Measurements from ENCODE around the gene WWP2. TPM values are rescaled to one million over a fixed set of nuclear protein-coding genes. Genes with fewer than 3 reads are reported as not detected.

Gene WWP2
- total and polyA plus RNA-seq, 2 donors (not counting 3 experiments of a cell fraction or from before 2014, with no cell fraction given): 17.9 to 44.9 TPM

GRCh38 chr16:69744363-69745231 lies 17.5 kb upstream of the WWP2 start:
- Histone ChIP-seq H3K9me3 (replicated peaks; ENCODE audit: control insufficient read depth, insufficient read depth, low read length) (no peaks in the 10 kb centered on the region), H3K79me2 (ENCODE audit: control insufficient read depth, insufficient read depth, low read length) (peaks cover 10% of the 10 kb centered on the region), H3K36me3 (ENCODE audit: control insufficient read depth in 2 of 2, extremely low read depth in 1 of 2, insufficient read depth in 2 of 2, low read length in 2 of 2) (peaks cover 29 to 38% of the 10 kb centered on the region in 2 experiments), H3K9ac (replicated peaks; ENCODE audit: extremely low read depth, insufficient read depth, low read length) (no peak overlapping the region), H3K4me3 (replicated peaks in 1 of 3; ENCODE audit: insufficient read depth in 1 of 3, low read depth in 1 of 3, low read length in 3 of 3) (no peak overlapping the region), H2AFZ (ENCODE audit: low read depth, low read length) (no peak overlapping the region), H3K9me1 (replicated peaks; ENCODE audit: control insufficient read depth, extremely low read depth, insufficient read depth, low read length) (no peaks in the 10 kb centered on the region), H4K20me1 (replicated peaks; ENCODE audit: control insufficient read depth, extremely low read depth, insufficient read depth, low read length) (no peaks in the 10 kb centered on the region), H3K27me3 (ENCODE audit: control insufficient read depth in 2 of 2, insufficient read depth in 2 of 2, low read length in 2 of 2) (no peaks in the 10 kb centered on the region), H3K4me1 (ENCODE audit: control insufficient read depth, extremely low read depth, insufficient read depth, low read length) (peaks cover 7% of the 10 kb centered on the region), H3K27ac (ENCODE audit: insufficient read depth, low read depth, low read length) (no peak overlapping the region), H3K4me2 (ENCODE audit: insufficient read depth, low read length) (no peak overlapping the region)
- no peak for TF ChIP-seq POLR2A (IDR thresholded peaks at IDR 0.05; ENCODE audit: low read depth, low read length)
- TF ChIP-seq EZH2 (IDR thresholded peaks at IDR 0.05; ENCODE audit: borderline replicate concordance, low read depth, low read length, severe bottlenecking): no peak
- TF ChIP-seq MYC (IDR thresholded peaks at IDR 0.05; ENCODE audit: low read depth, low read length): no peak
- TF ChIP-seq CTCF (IDR thresholded peaks at IDR 0.05; ENCODE audit: extremely low read depth in 1 of 2, insufficient read depth in 1 of 2, low read depth in 1 of 2, low read length in 2 of 2): no peak
- TF ChIP-seq MAX (IDR thresholded peaks at IDR 0.05; ENCODE audit: insufficient read depth, insufficient read length): no peak
- TF ChIP-seq GATA2 (IDR thresholded peaks at IDR 0.05; ENCODE audit: insufficient read depth, insufficient read length, low read depth, low read length): no peak
- no peak for TF ChIP-seq POLR2AphosphoS5 (IDR thresholded peaks at IDR 0.05; ENCODE audit: insufficient read depth, low read depth, low read length)
- TF ChIP-seq FOS (IDR thresholded peaks at IDR 0.05; ENCODE audit: borderline replicate concordance, insufficient read depth, low read length): no peak
- no peak for TF ChIP-seq JUN (IDR thresholded peaks at IDR 0.05; ENCODE audit: borderline replicate concordance, insufficient read depth, insufficient read length, low read depth)
- DNase-seq (ENCODE audit: low read depth, low spot score): no peak
- intact Hi-C loops (cut with micrococcal nuclease) (no loop called here), dilution Hi-C loops (cut with MboI; ENCODE audit: extremely low pct_ligation_motif_present, low sequenced_read_pairs) (no loop called here)
- no peak for FAIRE-seq
- POLR2A ChIA-PET: no interaction called here
- CTCF ChIA-PET: interaction anchor here (1.4 kb wide), 1 partner anchor 10 kb away, joined by 8 read pairs; the partner anchor contains the start of gene NOB1
- BruUV-seq (replicated peaks): no TSS peak

All from endothelial cell of umbilical vein (primary cell).